Omental fat pad (tissue), 4 donors: Measurements from ENCODE around the gene MPEG1. TPM values are rescaled to one million over a fixed set of nuclear protein-coding genes. Genes with fewer than 3 reads are reported as not detected.

Experiments used
- ATAC-seq: fragments of 150-250 bp; one replicate; pipeline ENCODE4 v1.9.1; 2016; ENCODE audit warnings: mild to moderate bottlenecking, moderate library complexity; ENCODE audit not compliant: low FRiP score
- DNase-seq: peaks from one replicate; pipeline ENCODE4 v3.0.0-alpha.2; 2019; ENCODE audit warnings: low spot score
- CTCF ChIP-seq, 3 donors: fragments of 450-650 bp; IDR thresholded peaks; one replicate each; pipeline ENCODE4 v1.5.1; 2016 to 2017; ENCODE audit warnings: antibody characterized with exemption in 3 of 3, mild to moderate bottlenecking in 3 of 3, moderate library complexity in 2 of 3
- total RNA-seq, 4 donors: library from RNA; depleted of rRNA; stranded (reverse); fragments of >200 nt; gene quantifications; one replicate each; pipeline ENCODE4 v1.1.0, GENCODE V29; 2016

The MPEG1 gene
- total RNA-seq, 4 donors from 2014 or later: 41.7 to 51.1 (median 47.5) TPM

- DNase-seq: no peak
- no peak for TF ChIP-seq CTCF (IDR thresholded peaks at IDR 0.05)
- ATAC-seq: no peak
These were observed 27.9 kb downstream of the MPEG1 start for GRCh38 chr11:59184691-59185339.

GRCh38 chr11:59183771-59184170 is 29.0 kb downstream of the MPEG1 start:
- TF ChIP-seq CTCF (IDR thresholded peaks at IDR 0.05): no peak
- ATAC-seq (no peak), DNase-seq (no peak)

- no peak for TF ChIP-seq CTCF (IDR thresholded peaks at IDR 0.05)
- ATAC-seq (no peak), DNase-seq (no peak)
These were observed 30.1 kb downstream of the MPEG1 start for GRCh38 chr11:59182457-59183151.

GRCh38 chr11:59181746-59182456 is 30.8 kb downstream of the MPEG1 start:
- no peak for TF ChIP-seq CTCF (IDR thresholded peaks at IDR 0.05)
- no peak for DNase-seq
- no peak for ATAC-seq

GRCh38 chr11:59180907-59181306 is 31.8 kb downstream of the MPEG1 start:
- ATAC-seq (no peak), DNase-seq (no peak)
- TF ChIP-seq CTCF (IDR thresholded peaks at IDR 0.05): no peak

- no peak for ATAC-seq
- no peak for DNase-seq
- TF ChIP-seq CTCF (IDR thresholded peaks at IDR 0.05): no peak
These were observed 32.5 kb downstream of the MPEG1 start for GRCh38 chr11:59180168-59180776.
